Calu3 (cell line): ENCODE results near the gene NAALADL2. TPM values are rescaled to one million over a fixed set of nuclear protein-coding genes. Genes with fewer than 3 reads are reported as not detected.

Source experiments
- BruUV-seq: library from RNA; stranded (reverse); fragments of 400-500 nt; replicated peaks from 2 replicates; lab custom pipeline; 2021; lab: Mats Ljungman, UMichigan
- CTCF ChIA-PET: fragments of 300-600 bp; sonication (Branson Sonifier 250); formaldehyde crosslinking; loops from one replicate; lab custom pipeline; 2022; ENCODE audit warnings: antibody characterized with exemption; lab: Charles Lee
- DNase-seq: peaks from one replicate; pipeline ENCODE4 v3.0.0; 2022
- H3K27ac Mint-ChIP-seq: one replicate; pipeline ENCODE4 v1.8.0; 2022; ENCODE audit warnings: mixed read lengths; ENCODE audit not compliant: unreplicated experiment
- H3K27me3 Mint-ChIP-seq: one replicate; pipeline ENCODE4 v1.8.0; 2022; ENCODE audit warnings: mixed read lengths; ENCODE audit not compliant: unreplicated experiment
- H3K36me3 Mint-ChIP-seq: one replicate; pipeline ENCODE4 v1.8.0; 2022; ENCODE audit warnings: mild to moderate bottlenecking, moderate library complexity, mixed read lengths; ENCODE audit not compliant: insufficient read depth, unreplicated experiment
- H3K4me1 Mint-ChIP-seq: one replicate; pipeline ENCODE4 v1.8.0; 2022; ENCODE audit warnings: mild to moderate bottlenecking, low read depth, mixed read lengths; ENCODE audit not compliant: unreplicated experiment
- H3K4me3 Mint-ChIP-seq: one replicate; pipeline ENCODE4 v1.8.0; 2022; ENCODE audit warnings: mild to moderate bottlenecking, low read depth, moderate library complexity, mixed read lengths; ENCODE audit not compliant: unreplicated experiment
- H3K9me3 Mint-ChIP-seq: one replicate; pipeline ENCODE4 v1.8.0; 2022; ENCODE audit warnings: low read depth, mixed read lengths; ENCODE audit not compliant: unreplicated experiment
- intact Hi-C: fragments of 100-400 bp; cut with micrococcal nuclease; formaldehyde crosslinking; loops from one replicate; pipeline ENCODE4 v1.10.0; 2022; ENCODE audit not compliant: unreplicated experiment
- total RNA-seq: library from RNA; stranded (reverse); gene quantifications from 2 replicates; pipeline ENCODE4 v1.2.3, GENCODE V29; 2022
- TF ChIP-seq, protein P1 (sequence below): fragments of 200-600 bp; IDR thresholded peaks from one replicate; pipeline ENCODE4 v1.8.0; 2022; ENCODE audit warnings: antibody characterized with exemption; ENCODE audit not compliant: unreplicated experiment

The NAALADL2 gene
- total RNA-seq, 1 experiment from 2014 or later = 36.9 TPM

DNA sequence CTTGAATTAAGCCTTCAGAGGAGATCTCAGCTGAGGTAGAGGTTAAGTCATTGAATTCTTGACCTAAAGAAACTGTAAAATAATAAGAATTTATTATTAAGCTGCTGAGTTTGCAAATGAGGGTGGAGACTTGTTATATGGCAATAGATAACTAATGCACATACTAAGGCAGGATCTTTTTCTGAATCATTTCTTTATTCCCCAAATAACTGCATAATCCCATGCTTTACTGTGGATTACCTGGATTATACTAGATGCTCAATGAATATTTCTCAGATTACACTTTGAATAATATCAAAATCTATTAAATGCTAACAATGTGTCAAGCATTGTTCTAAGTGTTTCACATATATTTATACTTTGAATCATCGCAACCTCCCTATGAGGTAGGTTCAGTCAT is 532.5 kb downstream of the NAALADL2 start:
- Mint-ChIP-seq H3K9me3 (no peaks in the 10 kb centered on the region), H3K27ac (no peak overlapping the region), H3K36me3 (no peaks in the 10 kb centered on the region), H3K4me1 (peaks cover 5% of the 10 kb centered on the region), H3K27me3 (no peaks in the 10 kb centered on the region), H3K4me3 (no peak overlapping the region)
- intact Hi-C loops = no loop called here
- TF ChIP-seq, protein P1, sequence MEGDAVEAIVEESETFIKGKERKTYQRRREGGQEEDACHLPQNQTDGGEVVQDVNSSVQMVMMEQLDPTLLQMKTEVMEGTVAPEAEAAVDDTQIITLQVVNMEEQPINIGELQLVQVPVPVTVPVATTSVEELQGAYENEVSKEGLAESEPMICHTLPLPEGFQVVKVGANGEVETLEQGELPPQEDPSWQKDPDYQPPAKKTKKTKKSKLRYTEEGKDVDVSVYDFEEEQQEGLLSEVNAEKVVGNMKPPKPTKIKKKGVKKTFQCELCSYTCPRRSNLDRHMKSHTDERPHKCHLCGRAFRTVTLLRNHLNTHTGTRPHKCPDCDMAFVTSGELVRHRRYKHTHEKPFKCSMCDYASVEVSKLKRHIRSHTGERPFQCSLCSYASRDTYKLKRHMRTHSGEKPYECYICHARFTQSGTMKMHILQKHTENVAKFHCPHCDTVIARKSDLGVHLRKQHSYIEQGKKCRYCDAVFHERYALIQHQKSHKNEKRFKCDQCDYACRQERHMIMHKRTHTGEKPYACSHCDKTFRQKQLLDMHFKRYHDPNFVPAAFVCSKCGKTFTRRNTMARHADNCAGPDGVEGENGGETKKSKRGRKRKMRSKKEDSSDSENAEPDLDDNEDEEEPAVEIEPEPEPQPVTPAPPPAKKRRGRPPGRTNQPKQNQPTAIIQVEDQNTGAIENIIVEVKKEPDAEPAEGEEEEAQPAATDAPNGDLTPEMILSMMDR = no peak
- CTCF ChIA-PET = no interaction called here
- no TSS peak for BruUV-seq
- no peak for DNase-seq

DNA sequence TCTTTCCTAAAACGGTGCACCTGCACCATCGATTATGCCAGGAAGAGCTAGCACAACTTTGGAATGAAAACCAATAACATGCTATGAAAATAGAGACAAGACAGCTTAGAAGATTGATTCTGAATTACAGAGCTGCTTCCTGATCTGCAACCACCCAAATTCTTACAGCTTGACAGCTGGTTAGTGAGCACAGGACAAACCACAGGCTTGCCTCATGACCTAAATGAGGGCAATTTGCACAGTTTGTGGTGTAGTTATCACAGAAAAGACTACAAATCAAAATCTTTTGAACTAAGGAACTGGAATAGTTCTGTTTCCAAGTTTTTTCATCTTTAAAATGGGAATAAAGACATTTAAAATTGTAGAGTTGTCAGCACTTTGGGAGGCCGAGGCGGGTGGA is 533.5 kb downstream of the NAALADL2 start:
- intact Hi-C loops = no loop called here
- Mint-ChIP-seq H3K4me3 (no peak overlapping the region), H3K36me3 (no peaks in the 10 kb centered on the region), H3K9me3 (no peaks in the 10 kb centered on the region), H3K4me1 (no peaks in the 10 kb centered on the region), H3K27ac (no peak overlapping the region), H3K27me3 (no peaks in the 10 kb centered on the region)
- no TSS peak for BruUV-seq
- TF ChIP-seq, protein P1 = no peak
- DNase-seq = no peak
- CTCF ChIA-PET = no interaction called here

DNA sequence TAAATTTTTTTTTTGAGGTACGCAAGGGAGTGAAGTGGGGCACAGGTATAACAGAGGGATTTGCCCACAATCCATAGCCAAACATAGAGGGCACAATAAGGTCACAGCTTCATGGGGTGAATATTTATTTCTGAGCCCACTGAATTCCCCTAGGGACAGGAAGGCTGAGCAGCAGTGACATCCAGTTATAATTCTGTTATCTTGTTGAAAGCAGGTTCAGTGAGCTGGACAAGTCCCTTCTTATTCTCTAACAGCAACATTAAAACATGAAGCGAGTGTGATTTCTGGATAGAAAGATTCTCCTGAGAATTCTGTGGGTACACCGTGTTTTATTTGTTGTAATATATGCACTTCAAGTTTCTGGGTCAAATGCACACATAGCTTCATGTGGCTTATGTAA is 538.2 kb downstream of the NAALADL2 start:
- no TSS peak for BruUV-seq
- H3K9me3 Mint-ChIP-seq = no peaks in the 10 kb centered on the region
- H3K27ac Mint-ChIP-seq = no peak overlapping the region
- CTCF ChIA-PET = no interaction called here
- H3K4me1 Mint-ChIP-seq = peaks cover 10% of the 10 kb centered on the region
- no peak overlapping the region for H3K4me3 Mint-ChIP-seq
- no peaks in the 10 kb centered on the region for H3K36me3 Mint-ChIP-seq
- no peaks in the 10 kb centered on the region for H3K27me3 Mint-ChIP-seq
- TF ChIP-seq, protein P1 = no peak
- intact Hi-C loops = no loop called here
- no peak for DNase-seq

DNA sequence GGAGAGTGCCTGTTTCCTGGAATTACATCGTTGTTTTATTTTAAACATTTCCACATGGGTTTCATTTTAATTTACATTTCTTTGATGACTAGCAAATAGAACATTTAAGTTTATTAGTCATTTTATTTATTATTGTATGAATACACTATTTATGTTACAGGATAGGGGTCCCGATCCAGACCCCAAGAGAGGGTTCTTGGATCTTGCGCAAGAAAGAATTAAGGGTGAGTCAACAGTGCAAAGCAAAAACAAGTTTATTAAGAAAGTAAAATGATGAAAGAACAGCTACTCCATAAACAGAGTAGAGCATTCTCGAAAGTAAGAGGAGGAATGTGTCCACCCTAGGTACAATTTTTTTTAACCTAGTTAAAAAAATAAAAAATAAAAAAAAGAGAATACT is 539.5 kb downstream of the NAALADL2 start:
- H3K9me3 Mint-ChIP-seq = no peaks in the 10 kb centered on the region
- BruUV-seq = no TSS peak
- H3K36me3 Mint-ChIP-seq = no peaks in the 10 kb centered on the region
- H3K4me3 Mint-ChIP-seq = no peak overlapping the region
- H3K27ac Mint-ChIP-seq = no peak overlapping the region
- no peak for DNase-seq
- no peaks in the 10 kb centered on the region for H3K27me3 Mint-ChIP-seq
- CTCF ChIA-PET = no interaction called here
- H3K4me1 Mint-ChIP-seq = peaks cover 10% of the 10 kb centered on the region
- TF ChIP-seq, protein P1 = no peak
- intact Hi-C loops = no loop called here
